Activated CD4-positive, alpha-beta T cell treated with anti-CD3 and anti-CD28 coated beads, Interleukin-2, amount 50 U/mL, for 24 hours (primary cell): ENCODE measurements around the gene NKD1.

Experiments
- DNase-seq, 2 donors: peaks; one replicate each; pipeline ENCODE4 v3.0.0-alpha.2; 2020; ENCODE audit warnings: low read depth in 1 of 2, low spot score in 1 of 2

The NKD1 gene

DNA sequence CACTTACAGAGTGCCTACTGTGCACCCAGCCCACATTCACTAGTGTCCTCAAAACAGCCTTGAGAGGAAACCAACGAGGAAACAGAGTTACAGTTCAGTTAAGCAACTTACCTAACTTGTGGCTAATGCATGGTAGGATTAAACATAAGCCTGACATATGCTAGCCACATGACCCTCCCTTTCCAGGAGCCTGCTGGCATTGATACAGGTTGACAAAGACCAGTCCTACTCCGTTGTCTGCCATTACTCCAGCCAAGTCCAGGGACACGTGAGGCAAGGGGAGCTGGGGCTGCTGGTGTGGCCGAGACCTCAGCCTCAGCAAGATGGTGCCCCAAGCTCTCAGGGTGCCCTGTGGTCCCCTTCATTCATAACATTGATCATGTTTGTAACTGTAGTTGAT is 95.0 kb downstream of the NKD1 start:
- no peak for DNase-seq

DNA sequence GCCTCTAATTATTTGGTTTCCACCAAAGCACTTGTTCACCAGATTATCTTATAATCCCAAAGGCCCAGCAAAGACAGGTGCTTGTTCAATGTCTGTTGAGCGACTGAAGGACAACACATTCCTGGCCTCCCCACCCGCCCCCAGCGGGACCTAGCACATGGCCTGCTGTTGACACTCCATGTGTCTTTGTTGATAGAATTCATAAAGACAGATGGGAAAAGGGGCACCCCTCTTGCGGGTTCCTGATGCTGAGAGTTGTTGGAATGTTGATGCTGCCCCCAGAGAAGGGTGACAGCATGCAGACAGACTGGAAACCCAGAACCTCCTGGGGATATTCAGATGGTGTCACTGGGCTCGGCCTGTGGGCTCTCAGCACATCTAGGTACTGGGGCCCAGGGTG is 96.0 kb downstream of the NKD1 start:
- DNase-seq = no peak

DNA sequence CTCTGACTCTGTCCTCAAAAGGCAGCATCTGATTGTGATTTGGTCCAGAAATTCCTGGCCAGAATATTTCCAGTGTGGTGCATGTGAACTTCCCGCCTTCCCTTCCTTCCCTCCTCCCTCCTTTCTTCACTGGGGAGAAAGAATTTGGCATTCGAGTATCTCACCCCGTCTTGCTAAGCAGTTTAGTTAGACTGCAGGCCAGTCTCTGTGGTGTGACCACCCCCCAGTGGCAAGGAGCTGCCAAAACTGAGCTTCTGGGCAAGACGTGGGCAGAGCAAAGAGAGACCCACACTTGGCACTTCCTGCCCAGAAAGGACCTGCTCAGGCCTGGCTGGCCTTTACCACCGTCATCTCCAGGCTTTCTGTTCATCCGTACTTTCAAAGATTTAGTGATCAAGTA is 96.5 kb downstream of the NKD1 start:
- DNase-seq = no peak

DNA sequence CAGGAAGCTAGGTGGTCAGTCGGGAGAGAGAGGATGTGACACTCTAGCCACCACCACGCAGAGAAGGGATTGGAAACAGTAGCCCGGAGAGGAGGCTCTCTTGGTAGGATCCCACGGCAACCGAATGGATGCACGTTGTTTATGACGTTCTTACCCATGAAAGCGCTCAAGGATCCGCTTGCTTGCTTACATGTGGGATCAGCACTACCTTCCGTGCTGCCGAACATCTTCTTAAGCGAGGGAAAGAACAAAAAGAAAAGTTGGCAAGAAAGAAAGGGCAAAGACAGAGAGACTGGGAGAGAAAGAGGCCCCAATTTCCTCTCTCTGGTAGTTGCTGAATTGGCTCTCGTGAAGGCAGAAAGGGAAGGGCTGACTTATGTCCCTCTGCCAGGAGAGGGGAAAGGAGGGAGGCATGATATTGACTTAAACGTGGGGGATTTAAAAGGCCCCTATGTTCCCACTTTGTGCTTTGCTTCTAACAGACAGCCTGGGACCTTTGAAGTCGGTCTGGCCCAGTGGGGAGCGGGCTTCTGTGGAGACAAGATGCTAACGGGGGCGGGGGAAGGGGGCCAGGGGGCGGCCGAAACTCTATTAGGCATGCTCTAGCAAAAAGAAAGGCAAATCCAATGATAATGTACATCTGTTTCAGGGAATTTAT is 97.5 kb downstream of the NKD1 start:
- DNase-seq = no peak

DNA sequence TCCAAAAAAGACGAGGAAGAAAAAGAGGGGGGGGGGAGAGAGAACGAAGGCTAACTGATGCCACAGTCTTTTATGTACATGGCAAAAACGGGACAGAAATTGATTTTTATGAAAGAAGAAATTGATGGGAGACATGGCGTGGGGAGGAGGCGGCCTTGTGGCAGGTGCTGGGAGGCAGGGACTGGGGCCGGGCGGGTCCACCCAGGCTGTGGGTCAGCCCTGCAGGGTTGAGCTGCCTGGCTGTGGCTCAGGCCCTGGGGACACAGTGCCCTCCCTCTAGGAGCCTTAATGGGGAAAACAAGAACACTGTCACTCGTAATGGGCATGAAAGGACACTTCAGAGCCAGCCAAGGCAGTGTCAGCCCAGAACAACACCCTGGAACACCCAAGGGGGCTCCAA is 98.1 kb downstream of the NKD1 start:
- DNase-seq = no peak

DNA sequence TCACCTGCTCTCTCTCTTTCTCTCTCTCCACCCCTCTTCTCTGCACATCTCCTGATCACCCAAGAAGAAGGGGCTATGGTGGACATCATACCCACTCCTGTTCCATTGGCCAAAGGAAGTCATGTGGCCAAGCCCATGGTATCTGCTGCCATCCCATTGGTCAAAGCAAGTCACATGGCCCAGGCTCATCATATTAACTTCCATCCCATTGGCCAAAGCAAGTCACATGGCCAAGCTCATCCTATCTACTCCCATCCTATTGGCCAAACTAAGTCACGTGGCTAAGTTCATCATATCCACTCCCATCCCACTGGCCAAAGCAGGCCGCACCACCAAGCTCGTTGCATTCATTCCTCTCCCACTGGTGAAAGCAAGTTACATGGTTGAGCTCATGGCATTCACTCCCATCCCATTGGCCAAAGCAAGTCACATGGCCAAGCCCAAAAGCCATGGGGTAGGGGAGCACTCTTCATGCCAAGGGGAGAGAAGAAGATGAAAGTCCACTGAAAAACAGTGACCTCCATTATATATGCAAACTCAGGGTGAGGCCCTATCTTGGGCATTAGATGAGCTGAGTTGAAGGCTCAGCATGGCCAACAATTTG is 103.7 kb downstream of the NKD1 start:
- DNase-seq = no peak

DNA sequence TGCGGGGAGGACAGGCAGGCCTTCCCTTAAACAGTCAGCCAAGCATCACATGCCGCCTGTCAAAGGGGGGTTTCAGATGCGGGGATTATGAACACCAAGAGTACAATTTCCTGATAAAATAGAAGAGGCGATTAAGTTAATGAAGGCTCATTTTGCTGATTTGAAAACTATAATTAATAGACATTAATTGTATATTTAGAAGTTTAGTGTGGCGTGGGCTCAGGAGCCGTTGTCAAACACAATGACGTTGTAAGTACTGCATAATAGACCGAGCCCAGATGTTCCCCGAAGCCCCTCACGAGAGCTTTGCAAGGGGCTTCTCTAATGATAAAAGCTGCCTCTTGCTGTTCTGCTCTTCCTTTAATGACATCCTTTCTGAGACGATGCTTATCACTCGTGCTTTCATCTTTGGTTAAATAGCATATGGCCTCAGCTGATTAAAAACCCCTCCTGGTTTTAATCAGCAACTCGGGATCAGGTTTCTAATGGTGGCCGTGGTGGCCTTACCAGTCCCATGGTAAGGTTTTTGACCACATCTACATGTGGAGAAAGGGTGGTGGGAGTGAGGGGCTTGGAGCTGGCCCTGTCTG is 104.7 kb downstream of the NKD1 start:
- no peak for DNase-seq

DNA sequence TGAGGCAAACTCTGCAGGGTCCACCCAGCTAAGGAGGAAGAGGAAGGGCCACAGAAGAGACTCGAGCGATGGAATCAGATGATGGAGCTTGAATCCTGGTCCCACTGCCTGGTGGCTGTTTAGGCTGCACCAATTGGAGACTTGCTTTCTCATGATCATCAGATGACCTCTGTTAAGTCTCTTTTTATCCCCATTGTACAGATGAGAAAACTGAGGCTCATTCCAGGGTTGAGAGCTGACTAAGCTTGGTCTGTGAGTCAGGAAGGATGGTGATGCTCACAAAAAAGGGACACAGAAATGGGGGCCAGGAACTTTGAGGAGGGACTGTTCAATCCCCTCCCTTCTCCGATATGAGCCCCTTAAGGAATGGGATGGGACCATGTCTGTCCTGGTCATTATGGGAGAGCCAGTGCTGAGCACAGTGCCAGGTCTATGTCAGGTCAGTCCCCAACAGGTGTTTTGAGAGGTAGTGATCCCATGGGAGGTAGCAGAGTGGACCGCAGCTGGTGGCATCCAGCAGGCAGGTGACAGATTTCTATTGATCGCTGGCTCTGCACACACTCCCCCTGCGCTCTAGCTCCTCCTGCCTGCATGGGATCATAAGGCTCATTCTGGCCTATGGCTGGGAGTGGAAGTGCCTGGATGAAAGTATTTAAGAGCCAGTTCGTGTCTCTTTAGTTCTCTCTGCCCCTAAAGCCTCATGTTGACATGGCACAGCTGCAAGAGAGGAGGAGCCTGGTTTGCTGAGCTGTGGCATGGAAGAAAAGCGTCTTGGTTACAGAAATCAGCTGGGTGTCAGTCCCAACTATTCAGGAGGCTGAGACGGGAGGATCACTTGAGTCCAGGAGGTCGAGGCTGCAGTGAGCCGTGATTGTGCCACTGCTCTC is 105.7 kb downstream of the NKD1 start:
- DNase-seq = no peak

DNA sequence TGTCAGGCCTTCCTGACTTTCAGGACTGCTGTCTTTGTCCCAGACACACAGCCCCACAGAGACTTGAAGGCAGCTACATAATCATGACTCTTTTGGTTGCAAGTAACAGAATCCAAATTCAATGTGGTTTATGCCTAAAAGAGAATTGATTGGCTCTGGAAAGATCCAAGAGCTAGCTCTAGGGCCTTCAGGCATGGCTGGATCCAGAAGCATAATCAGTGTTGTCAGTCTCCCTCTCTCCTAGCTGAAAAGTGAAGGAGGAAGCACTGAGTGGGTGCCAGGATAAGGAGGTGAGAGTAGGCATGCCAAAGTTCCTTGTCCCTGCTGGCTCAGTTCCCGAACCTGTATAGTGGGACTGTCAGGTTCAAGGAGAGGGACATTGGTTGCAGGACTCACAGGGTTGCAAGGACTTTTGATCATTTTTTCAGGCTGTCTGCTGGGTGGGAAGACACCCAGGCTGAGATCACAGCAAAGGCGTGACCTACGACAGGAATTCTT is 107.4 kb downstream of the NKD1 start:
- no peak for DNase-seq

DNA sequence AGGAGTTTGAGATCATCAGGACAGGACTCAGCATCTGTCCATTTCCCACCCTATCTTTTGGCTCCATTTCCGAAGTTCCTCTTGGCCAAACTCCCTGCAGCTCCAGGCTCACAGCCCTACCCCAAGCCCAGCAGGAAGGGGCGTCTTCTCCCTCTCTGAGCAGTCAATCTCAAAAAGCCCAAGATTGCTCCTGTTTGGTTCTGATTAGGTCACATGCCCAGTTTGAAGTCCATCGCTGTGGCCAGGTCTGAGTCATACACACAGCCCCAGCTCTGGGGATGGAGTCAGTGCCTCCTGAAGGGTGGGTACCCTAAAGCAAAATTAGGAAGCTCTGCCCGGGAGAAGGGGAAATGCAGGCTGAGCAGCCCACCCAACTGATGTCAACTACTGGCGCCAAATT is 109.0 kb downstream of the NKD1 start:
- DNase-seq = no peak

DNA sequence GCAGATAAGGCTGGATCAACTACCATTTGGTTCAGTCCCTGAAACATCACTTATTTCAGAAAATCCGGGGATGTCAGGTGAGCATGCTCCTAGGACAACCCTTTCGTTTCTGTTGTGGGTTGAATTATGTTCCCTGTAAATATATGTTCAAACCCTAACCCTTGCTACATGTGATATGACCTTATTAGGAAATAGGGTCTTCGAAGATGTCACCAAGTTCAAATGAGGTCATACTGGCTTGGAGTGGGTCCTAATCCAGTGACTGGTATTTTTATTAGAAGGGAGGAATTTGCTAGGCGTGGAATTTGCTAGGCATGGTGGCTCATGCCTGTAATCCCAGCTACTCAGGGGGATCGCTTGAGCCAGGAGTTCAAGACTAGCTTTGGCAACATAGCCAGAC is 111.6 kb downstream of the NKD1 start:
- DNase-seq = no peak

DNA sequence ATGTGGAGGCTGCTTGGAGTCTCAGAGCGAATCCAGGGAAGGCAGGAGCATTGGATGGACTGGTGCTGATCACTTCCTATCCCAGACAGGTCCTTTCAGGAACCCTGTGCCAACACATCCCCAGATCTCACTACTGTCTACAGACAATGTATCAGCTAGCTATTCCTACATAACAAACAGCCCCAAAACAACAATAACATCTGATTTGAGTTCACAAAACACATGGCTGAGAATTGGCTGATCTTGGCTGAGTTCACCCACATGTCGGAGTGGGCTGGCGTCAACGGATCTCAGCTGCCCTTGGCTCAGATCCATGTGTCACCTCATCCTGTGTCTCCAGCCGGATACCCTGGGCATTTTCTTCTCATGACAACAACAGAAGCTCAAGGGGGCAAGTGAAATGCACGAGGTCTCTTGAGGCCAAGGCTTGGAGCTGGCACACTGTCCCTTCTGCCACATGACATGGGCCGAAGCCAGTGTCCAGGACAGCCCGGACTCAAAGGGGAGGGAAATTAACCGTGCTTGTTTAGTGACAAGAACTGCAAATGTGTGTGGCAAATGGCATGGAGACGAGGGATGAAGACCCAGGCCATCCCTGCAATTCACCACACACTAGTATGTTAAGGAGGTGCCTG is 114.2 kb downstream of the NKD1 start:
- DNase-seq = no peak

DNA sequence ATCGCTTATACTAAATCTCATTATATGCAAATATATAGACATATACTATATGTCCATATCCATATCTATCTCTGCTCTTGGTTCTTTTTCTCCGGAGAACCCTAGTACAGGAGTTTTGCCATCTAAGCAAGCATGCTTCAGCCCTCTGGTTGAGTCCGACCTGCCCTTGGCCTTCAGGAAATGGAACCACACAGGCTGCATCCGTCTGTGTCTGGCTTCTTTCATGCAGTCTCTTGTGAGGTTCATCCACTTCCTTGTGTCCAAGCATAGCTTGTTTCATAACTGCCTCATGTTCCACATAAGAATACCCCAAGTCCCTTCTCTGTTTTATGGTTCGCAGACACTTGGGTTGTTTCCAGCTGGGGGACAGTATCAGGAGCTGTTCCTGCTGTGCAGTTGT is 116.1 kb downstream of the NKD1 start:
- no peak for DNase-seq

DNA sequence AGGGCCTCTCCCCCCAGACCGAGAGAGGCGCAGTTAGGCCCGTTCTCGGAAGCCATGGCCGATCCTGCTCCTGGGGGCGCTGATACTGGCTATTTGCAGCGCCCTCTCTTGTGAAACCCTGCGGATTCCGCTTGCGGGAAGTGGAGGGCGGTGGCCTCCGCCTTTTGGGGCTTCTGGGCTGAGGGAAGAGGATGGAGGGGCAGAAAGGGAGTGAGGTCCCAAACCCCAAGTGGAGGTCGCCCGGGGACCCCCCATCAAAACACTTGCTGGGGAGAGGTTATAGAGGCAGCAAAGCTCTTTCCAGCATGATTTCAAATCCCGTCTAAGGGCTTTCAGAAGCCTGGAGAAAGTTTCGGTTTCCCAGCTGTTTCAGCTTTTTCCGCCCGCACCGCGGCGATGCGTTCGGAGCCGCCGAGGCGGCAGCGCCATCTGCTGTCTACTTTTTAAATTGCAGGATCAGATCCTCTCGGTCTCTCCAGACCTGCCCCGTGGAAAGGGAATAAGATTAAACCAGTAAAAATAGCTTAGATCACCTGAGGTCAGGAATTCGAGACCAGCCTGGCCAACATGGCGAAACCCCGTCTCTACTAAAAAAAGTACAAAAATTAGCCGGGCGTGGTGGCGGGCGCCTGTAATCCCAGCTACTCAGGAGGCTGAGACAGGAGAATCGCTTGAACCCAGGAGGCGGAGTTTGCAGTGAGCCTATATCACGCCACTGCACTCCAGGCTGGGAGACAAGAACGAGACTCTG is 117.1 kb downstream of the NKD1 start:
- DNase-seq = peak; percentile 69 to 77

DNA sequence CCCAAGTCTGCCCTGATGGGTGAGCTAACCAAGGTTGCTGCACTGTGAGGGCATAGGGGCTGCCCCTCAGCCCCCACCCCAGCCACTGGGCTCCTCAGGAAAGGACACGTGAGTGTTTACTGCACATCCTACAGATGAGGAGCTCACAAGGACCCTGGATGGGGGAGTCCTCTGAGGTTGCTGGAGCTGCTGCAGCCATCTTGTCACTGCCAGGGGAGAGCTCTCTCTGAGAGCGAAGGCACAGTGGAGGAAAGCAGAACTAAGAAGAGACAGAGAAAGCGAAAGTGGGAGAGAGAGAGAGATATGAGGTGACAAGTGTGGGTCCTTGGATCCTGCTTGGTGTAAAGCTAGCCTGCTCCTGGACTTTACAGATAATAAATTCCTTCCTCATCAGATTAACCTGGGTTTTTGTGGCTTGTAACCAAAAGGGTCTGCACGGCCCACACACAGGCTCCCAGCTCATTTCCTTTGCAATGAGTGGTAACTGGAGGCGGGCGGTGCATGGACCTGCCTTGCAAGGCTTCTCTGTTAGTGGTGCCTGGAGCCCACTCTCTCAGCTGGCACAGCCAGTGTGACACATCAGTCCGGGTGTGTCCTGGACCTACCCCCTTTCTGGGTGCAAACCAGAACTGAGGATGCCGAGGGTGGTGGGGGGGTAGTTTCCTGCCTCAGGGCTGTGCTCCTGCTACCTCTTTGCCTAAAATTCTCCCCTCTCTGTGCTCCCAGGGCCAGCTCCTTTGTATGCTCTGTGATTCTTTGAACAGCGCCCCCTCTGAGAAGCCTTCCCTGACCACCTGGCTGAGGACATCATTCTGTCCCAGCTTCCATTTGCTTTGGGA is 118.7 kb downstream of the NKD1 start:
- DNase-seq = peak; percentile 23 to 31

DNA sequence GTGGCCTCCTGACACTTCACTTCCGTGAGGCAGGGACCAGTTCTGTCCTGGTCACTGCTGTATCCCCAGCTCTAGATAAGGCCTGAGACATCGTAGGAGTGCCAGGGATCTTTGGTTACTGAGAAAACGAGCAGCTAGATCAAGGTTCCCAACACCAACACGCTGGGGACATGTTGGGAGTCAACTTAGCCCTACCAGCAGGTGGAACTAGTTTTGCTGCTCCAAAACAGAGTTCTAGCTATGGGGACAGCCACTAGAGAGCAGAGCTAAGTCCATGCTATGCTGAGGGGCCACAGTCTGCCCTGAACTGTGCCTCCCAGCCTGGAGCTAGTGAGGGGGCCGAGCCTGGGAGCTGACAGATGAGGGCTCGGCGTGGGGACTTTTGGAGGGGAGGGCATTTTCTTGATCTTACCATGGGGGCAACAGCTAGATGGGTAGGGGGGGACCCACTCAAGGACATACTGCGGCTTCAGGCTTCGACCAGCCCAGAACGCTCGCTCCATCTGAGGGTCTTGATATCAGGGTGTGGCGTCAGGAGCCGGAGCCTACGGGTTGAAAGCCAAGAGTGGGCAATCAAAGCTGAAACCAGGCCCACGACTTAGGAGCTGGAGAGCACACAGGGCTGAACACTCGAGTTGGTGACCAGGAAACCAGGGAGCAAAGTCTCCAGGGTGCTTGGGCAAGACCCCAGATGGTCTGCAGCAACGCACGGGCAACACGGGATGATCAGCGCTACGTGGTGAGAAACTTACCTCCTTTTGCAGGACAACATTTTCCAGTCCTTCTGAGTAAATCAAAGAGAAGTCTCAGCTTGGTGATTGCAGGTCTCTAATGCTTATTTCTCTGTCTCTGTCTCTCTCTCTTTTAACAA is 119.5 kb downstream of the NKD1 start:
- DNase-seq = no peak

DNA sequence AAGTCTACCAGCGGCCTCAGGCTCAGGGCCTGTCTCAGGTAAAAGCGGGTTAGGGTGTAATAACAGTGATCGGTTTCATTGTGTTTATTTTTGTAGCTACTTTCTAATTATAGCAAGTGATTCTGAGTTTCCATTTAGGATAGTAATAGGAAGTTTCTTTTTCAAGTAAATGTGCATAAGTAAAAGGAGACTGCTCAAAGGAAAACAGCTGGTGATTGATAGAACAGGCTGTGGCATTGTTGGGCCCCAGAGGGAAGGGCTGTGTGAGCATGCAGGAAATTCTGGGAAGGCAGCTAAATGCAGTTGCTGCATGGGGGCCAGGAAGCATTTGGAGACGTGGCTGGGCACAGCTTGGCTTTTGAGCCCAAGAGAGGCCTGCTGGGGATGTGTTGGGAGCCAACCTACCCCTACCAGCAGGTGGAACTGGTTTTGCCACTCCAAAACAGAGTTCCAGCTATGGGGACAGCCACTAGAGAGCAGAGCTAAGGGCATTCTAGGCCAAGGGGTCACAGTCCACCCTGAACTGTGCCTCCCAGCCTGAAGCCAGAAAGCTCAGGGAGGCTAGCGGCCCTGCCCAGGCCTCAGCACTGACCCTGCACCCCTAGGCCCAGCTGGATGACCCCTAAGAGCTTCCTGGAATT is 120.3 kb downstream of the NKD1 start:
- no peak for DNase-seq

DNA sequence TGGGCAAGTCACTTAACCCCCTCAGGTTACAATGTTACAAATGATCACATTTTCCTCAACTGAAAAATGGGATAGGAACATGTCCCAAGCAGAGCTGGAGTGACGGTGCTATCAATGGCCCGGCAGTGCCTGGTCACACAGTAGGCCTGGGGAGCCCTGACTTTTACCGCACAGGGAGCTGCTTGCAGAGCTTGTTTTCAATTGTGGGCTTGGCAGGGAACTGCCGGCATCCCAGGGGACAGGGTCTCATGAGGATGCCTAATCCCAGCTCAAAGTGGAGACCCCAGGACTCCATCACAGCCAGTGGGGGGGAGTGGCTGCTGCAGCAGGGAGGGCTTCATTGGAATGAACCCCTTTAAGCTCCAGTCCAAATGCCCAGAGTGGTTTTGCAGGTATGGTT is 121.5 kb downstream of the NKD1 start:
- no peak for DNase-seq
